ENCODE results near the gene THOP1. TPM values are rescaled to one million over a fixed set of nuclear protein-coding genes. Genes with fewer than 3 reads are reported as not detected.
A peak's percentile ranks its signal among the peaks of the same experiment; 100 is the strongest.

THOP1 gene
- total RNA-seq, 1 donor from 2014 or later = 45.2 TPM

DNA sequence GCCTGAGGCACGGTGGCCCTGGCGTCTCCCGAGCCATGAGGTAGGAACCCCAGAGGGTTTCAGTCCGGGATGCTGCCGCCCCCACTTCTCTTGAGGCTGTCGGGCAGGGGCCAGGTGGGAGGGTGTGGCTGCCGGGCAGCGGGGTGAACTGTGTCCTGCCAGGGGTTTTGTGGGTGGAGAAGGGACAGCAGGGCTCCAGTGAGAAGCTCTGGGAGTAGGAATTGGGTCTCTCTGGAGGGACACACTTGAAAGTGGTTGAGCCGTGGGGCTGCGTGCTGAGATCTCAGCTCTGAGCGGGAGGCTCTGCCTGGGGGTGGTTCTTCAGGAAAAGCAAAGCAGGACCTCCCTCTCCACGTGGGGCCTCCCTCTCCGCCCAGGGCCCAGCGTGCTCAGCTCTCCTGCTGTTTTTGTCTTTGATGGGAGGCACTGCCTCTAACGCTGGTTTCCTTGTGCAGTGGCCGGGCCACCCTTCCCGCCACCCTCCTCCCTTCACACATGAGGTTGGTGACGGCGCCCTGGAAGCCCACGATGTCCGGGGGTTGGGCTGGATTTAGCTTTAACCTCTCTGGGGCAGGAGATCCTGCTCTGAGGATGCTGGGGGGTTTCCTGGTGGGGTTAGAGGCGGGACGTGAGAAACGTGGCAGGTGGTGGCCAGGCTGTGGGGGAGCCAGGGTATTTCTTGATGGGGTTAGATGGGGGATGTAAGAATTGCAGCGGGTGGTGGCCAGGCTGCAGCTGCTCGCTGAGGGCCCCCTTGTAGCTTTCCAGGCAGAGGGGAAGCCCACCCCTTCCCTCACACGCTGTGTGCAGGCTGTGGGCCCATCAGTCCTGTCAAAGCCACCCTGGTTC lies 19.1 kb downstream of the THOP1 start:
- peak; percentile 81 for DNase-seq (ENCODE audit: extremely low spot score, unreplicated experiment)
- H3K4me1 Mint-ChIP-seq (ENCODE audit: unreplicated experiment) = no peaks in the 10 kb centered on the region
- peaks cover 9% of the 10 kb centered on the region for H3K36me3 Mint-ChIP-seq (ENCODE audit: unreplicated experiment)
- no peak overlapping the region for H3K4me3 Mint-ChIP-seq (ENCODE audit: unreplicated experiment)
- no peaks in the 10 kb centered on the region for H3K9me3 Mint-ChIP-seq (ENCODE audit: unreplicated experiment)
- TF ChIP-seq, protein P1, sequence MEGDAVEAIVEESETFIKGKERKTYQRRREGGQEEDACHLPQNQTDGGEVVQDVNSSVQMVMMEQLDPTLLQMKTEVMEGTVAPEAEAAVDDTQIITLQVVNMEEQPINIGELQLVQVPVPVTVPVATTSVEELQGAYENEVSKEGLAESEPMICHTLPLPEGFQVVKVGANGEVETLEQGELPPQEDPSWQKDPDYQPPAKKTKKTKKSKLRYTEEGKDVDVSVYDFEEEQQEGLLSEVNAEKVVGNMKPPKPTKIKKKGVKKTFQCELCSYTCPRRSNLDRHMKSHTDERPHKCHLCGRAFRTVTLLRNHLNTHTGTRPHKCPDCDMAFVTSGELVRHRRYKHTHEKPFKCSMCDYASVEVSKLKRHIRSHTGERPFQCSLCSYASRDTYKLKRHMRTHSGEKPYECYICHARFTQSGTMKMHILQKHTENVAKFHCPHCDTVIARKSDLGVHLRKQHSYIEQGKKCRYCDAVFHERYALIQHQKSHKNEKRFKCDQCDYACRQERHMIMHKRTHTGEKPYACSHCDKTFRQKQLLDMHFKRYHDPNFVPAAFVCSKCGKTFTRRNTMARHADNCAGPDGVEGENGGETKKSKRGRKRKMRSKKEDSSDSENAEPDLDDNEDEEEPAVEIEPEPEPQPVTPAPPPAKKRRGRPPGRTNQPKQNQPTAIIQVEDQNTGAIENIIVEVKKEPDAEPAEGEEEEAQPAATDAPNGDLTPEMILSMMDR (IDR thresholded peaks at IDR 0.05) = no peak
- H3K27me3 Mint-ChIP-seq (ENCODE audit: unreplicated experiment) = no peaks in the 10 kb centered on the region
- no peak overlapping the region for H3K27ac Mint-ChIP-seq (ENCODE audit: unreplicated experiment)

GRCh38 chr19:2805261-2805900 lies 20.1 kb downstream of the THOP1 start:
- Mint-ChIP-seq H3K27ac (ENCODE audit: unreplicated experiment) (no peak overlapping the region), H3K4me3 (ENCODE audit: unreplicated experiment) (no peak overlapping the region), H3K9me3 (ENCODE audit: unreplicated experiment) (no peaks in the 10 kb centered on the region), H3K36me3 (ENCODE audit: unreplicated experiment) (peaks cover 9% of the 10 kb centered on the region), H3K4me1 (ENCODE audit: unreplicated experiment) (no peaks in the 10 kb centered on the region), H3K27me3 (ENCODE audit: unreplicated experiment) (no peaks in the 10 kb centered on the region)
- TF ChIP-seq, protein P1 (IDR thresholded peaks at IDR 0.05) = no peak
- DNase-seq (ENCODE audit: extremely low spot score, unreplicated experiment) = no peak

GRCh38 chr19:2805991-2806649 lies 20.8 kb downstream of the THOP1 start:
- Mint-ChIP-seq H3K4me1 (ENCODE audit: unreplicated experiment) (no peaks in the 10 kb centered on the region), H3K4me3 (ENCODE audit: unreplicated experiment) (no peak overlapping the region), H3K9me3 (ENCODE audit: unreplicated experiment) (no peaks in the 10 kb centered on the region), H3K27me3 (ENCODE audit: unreplicated experiment) (no peaks in the 10 kb centered on the region), H3K27ac (ENCODE audit: unreplicated experiment) (no peak overlapping the region), H3K36me3 (ENCODE audit: unreplicated experiment) (peaks cover 9% of the 10 kb centered on the region)
- peak; percentile 81 for DNase-seq (ENCODE audit: extremely low spot score, unreplicated experiment)
- TF ChIP-seq, protein P1 (IDR thresholded peaks at IDR 0.05) = no peak

DNA sequence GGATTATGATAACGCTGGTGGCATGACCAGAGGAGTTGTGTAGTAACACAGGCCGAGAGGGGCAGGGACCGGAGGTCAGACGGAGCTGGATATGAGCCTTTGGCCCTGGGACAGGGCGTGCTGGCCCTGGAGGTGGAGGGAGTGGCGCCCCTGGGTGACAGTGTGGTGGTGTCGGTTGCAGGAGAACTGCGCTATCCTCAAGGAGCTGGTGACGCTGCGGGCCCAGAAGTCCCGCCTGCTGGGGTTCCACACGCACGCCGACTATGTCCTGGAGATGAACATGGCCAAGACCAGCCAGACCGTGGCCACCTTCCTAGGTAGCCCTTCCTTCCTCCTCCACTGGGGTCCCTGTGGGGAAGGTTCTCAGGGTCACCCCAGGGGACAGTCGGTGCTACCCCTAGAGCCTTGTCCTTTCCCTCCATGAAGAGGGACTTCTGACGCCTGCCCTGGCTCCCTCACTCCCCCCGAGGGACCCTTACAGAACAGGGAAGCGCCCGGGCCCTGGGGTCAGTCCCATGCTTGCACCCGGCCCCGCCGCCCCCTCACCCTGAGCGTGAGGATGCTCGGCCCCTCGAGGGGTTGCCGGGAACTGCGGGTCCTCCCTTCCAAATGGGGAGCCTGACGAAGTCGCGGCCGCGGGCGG lies 21.6 kb downstream of the THOP1 start:
- no peaks in the 10 kb centered on the region for H3K9me3 Mint-ChIP-seq (ENCODE audit: unreplicated experiment)
- TF ChIP-seq, protein P1 (IDR thresholded peaks at IDR 0.05) = no peak
- H3K4me1 Mint-ChIP-seq (ENCODE audit: unreplicated experiment) = no peaks in the 10 kb centered on the region
- H3K27me3 Mint-ChIP-seq (ENCODE audit: unreplicated experiment) = no peaks in the 10 kb centered on the region
- no peak overlapping the region for H3K27ac Mint-ChIP-seq (ENCODE audit: unreplicated experiment)
- peaks cover 9% of the 10 kb centered on the region for H3K36me3 Mint-ChIP-seq (ENCODE audit: unreplicated experiment)
- DNase-seq (ENCODE audit: extremely low spot score, unreplicated experiment) = peak; percentile 83
- no peak overlapping the region for H3K4me3 Mint-ChIP-seq (ENCODE audit: unreplicated experiment)
